Measurements from ENCODE around the gene FNDC3B. TPM values are rescaled to one million over a fixed set of nuclear protein-coding genes. Genes with fewer than 3 reads are reported as not detected.

Gene FNDC3B
- total and polyA plus RNA-seq, 2 donors = 11.0 to 11.9 TPM

DNA sequence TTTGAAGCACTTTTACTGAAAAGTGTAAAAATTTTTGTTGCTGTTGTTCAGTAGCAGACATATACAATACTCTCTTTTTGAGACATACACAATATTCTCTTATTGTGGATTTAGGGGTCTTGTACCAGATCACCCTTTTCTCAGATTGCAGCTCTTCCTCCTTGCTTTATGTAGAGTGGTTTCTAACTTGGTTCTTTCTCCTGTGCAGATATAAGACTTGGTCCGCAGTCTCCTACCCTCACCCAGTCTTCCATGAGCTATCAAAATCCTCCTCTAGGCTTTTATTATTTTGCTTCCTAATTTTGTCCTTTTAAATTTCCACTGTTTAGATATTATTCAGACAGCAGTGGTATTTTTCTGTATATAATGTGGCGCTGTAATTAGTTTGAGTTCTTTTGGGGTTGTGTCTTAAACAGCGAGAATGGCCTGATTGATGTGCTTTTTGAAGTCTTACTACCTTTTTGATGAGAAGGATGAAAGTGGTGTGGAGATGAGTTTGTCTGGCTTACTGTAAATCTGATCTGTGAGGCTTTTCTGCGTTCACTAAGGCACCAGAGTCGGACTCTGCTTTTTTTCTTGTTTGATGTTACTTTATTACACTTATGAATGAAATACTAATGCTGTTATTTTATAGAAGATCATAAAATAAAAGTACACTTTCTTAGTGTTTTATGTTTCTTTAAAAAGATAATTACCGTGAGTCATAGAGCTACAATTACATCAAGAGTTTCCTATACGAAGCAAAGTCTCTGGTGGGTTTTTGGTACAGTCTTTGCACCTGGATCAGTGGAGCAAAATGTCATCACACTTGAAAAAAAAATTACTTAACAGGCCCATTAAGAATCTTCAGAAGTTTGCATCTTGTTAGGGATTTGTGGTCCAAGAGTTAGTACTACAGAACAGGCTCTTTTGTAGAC is 27.8 kb downstream of the FNDC3B start:
- no peaks in the 10 kb centered on the region for H3K9me3 ChIP-seq (ENCODE audit: control insufficient read depth in 2 of 2, insufficient read depth in 1 of 2, low read length in 1 of 2)
- H3K36me3 ChIP-seq (ENCODE audit: control insufficient read depth in 2 of 2, insufficient read depth in 2 of 2, low read length in 1 of 2) = no peaks in the 10 kb centered on the region
- H3K27me3 ChIP-seq (ENCODE audit: control insufficient read depth in 2 of 2, insufficient read depth in 1 of 2, low read length in 1 of 2) = peaks cover 0 to 2% of the 10 kb centered on the region in 2 donors
- peaks cover 0 to 5% of the 10 kb centered on the region in 2 donors for H3K4me1 ChIP-seq (ENCODE audit: control insufficient read depth in 2 of 2, insufficient read depth in 2 of 2, low read length in 2 of 2)
- 65% methylated on average over 7 of the region's 7 CpGs for WGBS
- peak in 4 of 9 donors; percentile 8 to 57 (median 14) for DNase-seq (ENCODE audit: low read depth in 6 of 9, low spot score in 9 of 9)
- no peak overlapping the region for H3K27ac ChIP-seq (ENCODE audit: low read depth in 1 of 2, low read length in 1 of 2)
- no peak overlapping the region for H3K4me3 ChIP-seq (ENCODE audit: low read length in 2 of 2)

DNA sequence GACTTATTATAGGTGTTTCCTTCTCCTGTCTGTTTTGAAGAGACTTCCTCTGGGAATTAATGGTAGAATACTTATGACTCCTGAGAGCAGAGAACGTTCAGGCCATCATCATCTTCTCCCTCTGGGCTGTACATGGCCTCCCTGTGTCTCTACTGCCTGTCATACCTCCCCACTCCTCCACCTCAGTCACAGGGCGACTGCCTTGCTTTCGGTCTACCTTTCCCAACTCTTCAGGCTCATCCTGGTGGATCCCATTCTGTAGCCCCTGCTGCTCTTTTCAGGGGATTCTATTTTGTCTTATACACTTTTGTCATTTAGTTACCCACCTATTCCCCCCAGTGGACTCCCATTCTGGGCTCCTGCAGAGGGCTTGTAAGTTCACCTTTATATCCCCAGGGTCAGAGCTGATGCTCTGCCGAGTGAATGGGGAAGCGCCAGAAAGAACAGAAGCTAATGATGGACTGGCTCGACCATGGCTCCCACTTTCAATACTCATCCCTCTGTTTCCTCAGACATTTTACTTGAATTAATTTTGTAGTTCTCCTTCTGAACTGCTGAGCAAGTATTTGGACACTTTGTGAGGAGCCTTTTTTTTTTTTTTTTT is 28.6 kb downstream of the FNDC3B start:
- 82% methylated on average over 6 of the region's 6 CpGs for WGBS
- no peaks in the 10 kb centered on the region for H3K9me3 ChIP-seq (ENCODE audit: control insufficient read depth in 2 of 2, insufficient read depth in 1 of 2, low read length in 1 of 2)
- H3K27me3 ChIP-seq (ENCODE audit: control insufficient read depth in 2 of 2, insufficient read depth in 1 of 2, low read length in 1 of 2) = peaks cover 0 to 2% of the 10 kb centered on the region in 2 donors
- peaks cover 0 to 2% of the 10 kb centered on the region in 2 donors for H3K36me3 ChIP-seq (ENCODE audit: control insufficient read depth in 2 of 2, insufficient read depth in 2 of 2, low read length in 1 of 2)
- H3K4me3 ChIP-seq (ENCODE audit: low read length in 2 of 2) = no peak overlapping the region
- no peak for DNase-seq (ENCODE audit: low read depth in 6 of 9, low spot score in 9 of 9)
- no peak overlapping the region for H3K27ac ChIP-seq (ENCODE audit: low read depth in 1 of 2, low read length in 1 of 2)
- H3K4me1 ChIP-seq (ENCODE audit: control insufficient read depth in 2 of 2, insufficient read depth in 2 of 2, low read length in 2 of 2) = peaks cover 0 to 5% of the 10 kb centered on the region in 2 donors

DNA sequence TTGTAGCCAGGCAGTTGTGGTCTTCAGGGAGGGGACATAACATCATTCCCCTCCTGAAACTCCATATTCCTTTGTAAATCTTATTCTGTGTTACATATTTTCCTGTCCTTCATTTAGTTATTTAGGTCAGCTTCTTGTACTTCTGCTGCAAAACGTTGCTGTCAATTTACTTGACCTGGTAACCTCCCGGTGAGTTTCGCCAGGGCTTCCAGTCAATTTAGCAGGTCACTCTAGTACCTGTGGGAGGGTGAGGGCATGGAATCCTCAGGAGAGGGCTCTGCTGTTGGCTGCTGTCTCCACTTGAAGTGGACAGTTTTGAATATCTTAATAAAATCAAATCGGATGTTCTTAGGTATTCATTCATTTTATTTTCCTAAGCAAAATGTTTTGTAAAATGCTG is 29.6 kb downstream of the FNDC3B start:
- no peak overlapping the region for H3K27ac ChIP-seq (ENCODE audit: low read depth in 1 of 2, low read length in 1 of 2)
- 96% methylated on average over 4 of the region's 4 CpGs for WGBS
- no peaks in the 10 kb centered on the region for H3K9me3 ChIP-seq (ENCODE audit: control insufficient read depth in 2 of 2, insufficient read depth in 1 of 2, low read length in 1 of 2)
- H3K36me3 ChIP-seq (ENCODE audit: control insufficient read depth in 2 of 2, insufficient read depth in 2 of 2, low read length in 1 of 2) = peaks cover 0 to 2% of the 10 kb centered on the region in 2 donors
- H3K4me1 ChIP-seq (ENCODE audit: control insufficient read depth in 2 of 2, insufficient read depth in 2 of 2, low read length in 2 of 2) = peaks cover 0 to 5% of the 10 kb centered on the region in 2 donors
- no peak overlapping the region for H3K4me3 ChIP-seq (ENCODE audit: low read length in 2 of 2)
- H3K27me3 ChIP-seq (ENCODE audit: control insufficient read depth in 2 of 2, insufficient read depth in 1 of 2, low read length in 1 of 2) = peaks cover 0 to 2% of the 10 kb centered on the region in 2 donors
- DNase-seq (ENCODE audit: low read depth in 6 of 9, low spot score in 9 of 9) = no peak

DNA sequence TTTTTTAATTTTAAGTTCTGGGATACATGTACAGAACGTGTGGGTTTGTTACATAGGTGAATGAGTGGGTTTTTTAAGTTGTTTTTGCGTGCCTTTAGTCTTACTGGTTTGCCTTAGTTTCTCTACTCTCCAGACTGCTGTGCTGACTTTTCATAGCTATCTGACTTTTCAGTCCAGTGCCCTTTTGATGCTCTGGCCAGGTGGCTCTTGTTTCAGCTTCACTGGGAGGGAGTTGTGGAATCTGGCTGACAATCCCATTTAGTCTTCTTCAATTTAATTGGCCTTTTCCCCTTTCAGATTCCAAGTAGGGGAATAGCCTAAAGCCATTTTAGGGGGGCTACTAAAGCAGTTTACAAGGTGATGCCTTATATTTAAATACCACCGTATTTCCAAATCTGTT is 30.1 kb downstream of the FNDC3B start:
- Histone ChIP-seq H3K4me1 (ENCODE audit: control insufficient read depth in 2 of 2, insufficient read depth in 2 of 2, low read length in 2 of 2) (peaks cover 0 to 5% of the 10 kb centered on the region in 2 donors), H3K4me3 (ENCODE audit: low read length in 2 of 2) (no peak overlapping the region), H3K27me3 (ENCODE audit: control insufficient read depth in 2 of 2, insufficient read depth in 1 of 2, low read length in 1 of 2) (peaks cover 0 to 2% of the 10 kb centered on the region in 2 donors), H3K36me3 (ENCODE audit: control insufficient read depth in 2 of 2, insufficient read depth in 2 of 2, low read length in 1 of 2) (peaks cover 0 to 2% of the 10 kb centered on the region in 2 donors), H3K27ac (ENCODE audit: low read depth in 1 of 2, low read length in 1 of 2) (no peak overlapping the region), H3K9me3 (ENCODE audit: control insufficient read depth in 2 of 2, insufficient read depth in 1 of 2, low read length in 1 of 2) (no peaks in the 10 kb centered on the region)
- WGBS = 97% methylated on average over 3 of the region's 3 CpGs
- DNase-seq (ENCODE audit: low read depth in 6 of 9, low spot score in 9 of 9) = no peak

DNA sequence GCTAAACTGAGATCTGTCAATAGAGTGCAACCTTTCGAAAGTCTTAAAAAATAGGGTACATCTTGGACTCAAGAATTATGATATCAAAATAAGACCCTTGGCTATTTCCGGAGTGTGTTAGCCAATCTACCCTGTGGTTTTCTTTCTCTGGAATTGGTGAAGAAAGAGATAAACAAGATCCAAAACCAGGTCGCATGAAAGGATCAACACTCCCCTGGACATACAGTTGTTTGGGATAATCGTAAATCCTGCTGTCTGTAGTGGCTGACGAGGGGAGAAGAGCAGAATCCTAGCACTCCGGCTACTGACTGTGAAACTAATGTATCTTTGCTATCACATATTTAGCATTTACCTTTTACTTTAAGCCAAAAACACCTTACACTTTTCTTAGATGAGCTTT is 30.9 kb downstream of the FNDC3B start:
- H3K27me3 ChIP-seq (ENCODE audit: control insufficient read depth in 2 of 2, insufficient read depth in 1 of 2, low read length in 1 of 2) = peaks cover 0 to 2% of the 10 kb centered on the region in 2 donors
- peaks cover 0 to 2% of the 10 kb centered on the region in 2 donors for H3K36me3 ChIP-seq (ENCODE audit: control insufficient read depth in 2 of 2, insufficient read depth in 2 of 2, low read length in 1 of 2)
- WGBS = 97% methylated on average over 6 of the region's 6 CpGs
- H3K4me3 ChIP-seq (ENCODE audit: low read length in 2 of 2) = no peak overlapping the region
- DNase-seq (ENCODE audit: low read depth in 6 of 9, low spot score in 9 of 9) = no peak
- H3K9me3 ChIP-seq (ENCODE audit: control insufficient read depth in 2 of 2, insufficient read depth in 1 of 2, low read length in 1 of 2) = no peaks in the 10 kb centered on the region
- H3K4me1 ChIP-seq (ENCODE audit: control insufficient read depth in 2 of 2, insufficient read depth in 2 of 2, low read length in 2 of 2) = peaks cover 0 to 5% of the 10 kb centered on the region in 2 donors
- H3K27ac ChIP-seq (ENCODE audit: low read depth in 1 of 2, low read length in 1 of 2) = no peak overlapping the region

DNA sequence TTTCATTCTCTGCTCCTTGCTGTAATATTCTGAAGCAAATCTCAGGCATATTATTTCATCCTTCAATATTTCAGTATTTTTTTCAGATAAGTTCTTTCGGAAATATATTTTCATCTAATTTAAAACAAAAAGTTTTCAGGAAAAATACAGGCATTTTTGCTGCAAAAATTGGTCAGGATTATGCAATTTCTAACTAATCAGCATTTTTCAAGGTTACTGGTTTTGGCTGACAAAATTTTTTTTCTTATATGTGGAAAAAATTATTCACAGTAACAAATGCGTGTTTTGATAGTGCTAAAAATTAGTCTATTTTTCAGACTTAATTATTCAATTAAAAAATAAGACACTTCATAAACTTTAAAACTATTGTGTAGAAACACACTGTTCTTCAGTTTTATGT is 31.4 kb downstream of the FNDC3B start:
- peaks cover 0 to 2% of the 10 kb centered on the region in 2 donors for H3K27me3 ChIP-seq (ENCODE audit: control insufficient read depth in 2 of 2, insufficient read depth in 1 of 2, low read length in 1 of 2)
- no peaks in the 10 kb centered on the region for H3K9me3 ChIP-seq (ENCODE audit: control insufficient read depth in 2 of 2, insufficient read depth in 1 of 2, low read length in 1 of 2)
- DNase-seq (ENCODE audit: low read depth in 6 of 9, low spot score in 9 of 9) = no peak
- H3K36me3 ChIP-seq (ENCODE audit: control insufficient read depth in 2 of 2, insufficient read depth in 2 of 2, low read length in 1 of 2) = peaks cover 0 to 2% of the 10 kb centered on the region in 2 donors
- H3K27ac ChIP-seq (ENCODE audit: low read depth in 1 of 2, low read length in 1 of 2) = no peak overlapping the region
- WGBS = 99% methylated on average over 2 of the region's 2 CpGs
- H3K4me3 ChIP-seq (ENCODE audit: low read length in 2 of 2) = no peak overlapping the region
- peaks cover 0 to 5% of the 10 kb centered on the region in 2 donors for H3K4me1 ChIP-seq (ENCODE audit: control insufficient read depth in 2 of 2, insufficient read depth in 2 of 2, low read length in 2 of 2)

DNA sequence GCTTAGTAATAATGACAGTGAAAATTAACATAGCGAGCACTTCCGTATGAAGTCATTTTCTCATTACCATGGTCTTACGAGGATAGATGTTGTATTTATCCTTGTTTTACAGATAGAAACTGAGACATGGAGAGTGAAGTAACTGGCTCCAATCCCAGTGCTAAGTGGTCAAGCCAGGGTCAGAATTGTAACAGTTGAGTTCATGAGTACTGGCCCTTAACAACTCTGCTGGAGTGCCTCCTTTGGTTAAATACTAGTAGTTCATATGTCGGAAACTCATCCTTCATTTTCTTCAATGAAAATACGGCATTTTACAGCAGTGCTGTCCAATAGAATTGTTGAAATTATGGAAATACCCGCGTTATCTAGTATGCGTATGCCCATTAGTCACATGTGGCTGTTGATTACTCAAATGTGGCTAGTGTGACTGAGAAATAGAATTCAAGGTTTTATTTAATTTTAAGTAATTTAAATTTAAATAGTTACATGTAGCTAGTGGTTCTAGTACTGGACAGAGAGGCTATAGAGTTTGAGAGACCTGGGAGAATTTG is 32.5 kb downstream of the FNDC3B start:
- Histone ChIP-seq H3K27ac (ENCODE audit: low read depth in 1 of 2, low read length in 1 of 2) (no peak overlapping the region), H3K4me3 (ENCODE audit: low read length in 2 of 2) (no peak overlapping the region), H3K9me3 (ENCODE audit: control insufficient read depth in 2 of 2, insufficient read depth in 1 of 2, low read length in 1 of 2) (no peaks in the 10 kb centered on the region), H3K36me3 (ENCODE audit: control insufficient read depth in 2 of 2, insufficient read depth in 2 of 2, low read length in 1 of 2) (peaks cover 0 to 2% of the 10 kb centered on the region in 2 donors), H3K27me3 (ENCODE audit: control insufficient read depth in 2 of 2, insufficient read depth in 1 of 2, low read length in 1 of 2) (no peaks in the 10 kb centered on the region), H3K4me1 (ENCODE audit: control insufficient read depth in 2 of 2, insufficient read depth in 2 of 2, low read length in 2 of 2) (peaks cover 0 to 5% of the 10 kb centered on the region in 2 donors)
- no peak for DNase-seq (ENCODE audit: low read depth in 6 of 9, low spot score in 9 of 9)
- WGBS = 98% methylated on average over 8 of the region's 8 CpGs

DNA sequence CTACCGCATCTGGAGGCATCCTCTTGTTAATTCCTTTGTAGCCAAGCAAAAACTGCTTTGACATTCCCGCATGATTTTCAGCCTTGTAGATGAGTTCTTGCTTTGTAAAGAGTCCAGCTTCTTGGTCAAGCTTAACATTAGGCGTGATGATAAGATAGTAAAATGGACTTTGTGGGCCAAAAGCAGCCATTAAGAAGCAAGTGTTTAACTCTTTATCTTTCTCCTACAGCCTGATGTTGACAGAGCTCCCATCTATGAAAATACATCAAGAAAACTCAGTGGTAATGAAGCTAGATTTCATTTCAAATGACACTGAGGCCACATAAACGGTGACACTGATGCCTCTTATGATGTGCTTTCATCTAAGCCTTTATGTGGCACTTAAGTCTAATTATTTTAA is 33.2 kb downstream of the FNDC3B start:
- Histone ChIP-seq H3K4me3 (ENCODE audit: low read length in 2 of 2) (no peak overlapping the region), H3K36me3 (ENCODE audit: control insufficient read depth in 2 of 2, insufficient read depth in 2 of 2, low read length in 1 of 2) (peaks cover 0 to 2% of the 10 kb centered on the region in 2 donors), H3K27ac (ENCODE audit: low read depth in 1 of 2, low read length in 1 of 2) (no peak overlapping the region), H3K9me3 (ENCODE audit: control insufficient read depth in 2 of 2, insufficient read depth in 1 of 2, low read length in 1 of 2) (no peaks in the 10 kb centered on the region), H3K27me3 (ENCODE audit: control insufficient read depth in 2 of 2, insufficient read depth in 1 of 2, low read length in 1 of 2) (no peaks in the 10 kb centered on the region), H3K4me1 (ENCODE audit: control insufficient read depth in 2 of 2, insufficient read depth in 2 of 2, low read length in 2 of 2) (peaks cover 0 to 3% of the 10 kb centered on the region in 2 donors)
- DNase-seq (ENCODE audit: low read depth in 6 of 9, low spot score in 9 of 9) = no peak
- 98% methylated on average over 4 of the region's 4 CpGs for WGBS

Measured in thymus (tissue), 11 donors.